Stimulated activated CD8-positive, alpha-beta memory T cell treated with anti-CD3 and anti-CD28 coated beads, Interleukin-7, amount 100 ng/mL, for 48 hours (primary cell): ENCODE data around the gene TUBGCP4.

Experiments used
- DNase-seq, 2 donors: peaks; one replicate each; pipeline ENCODE4 v3.0.0-alpha.2; 2020; ENCODE audit warnings: low read depth in 1 of 2; ENCODE audit errors: extremely low read depth in 1 of 2

The TUBGCP4 gene

DNA sequence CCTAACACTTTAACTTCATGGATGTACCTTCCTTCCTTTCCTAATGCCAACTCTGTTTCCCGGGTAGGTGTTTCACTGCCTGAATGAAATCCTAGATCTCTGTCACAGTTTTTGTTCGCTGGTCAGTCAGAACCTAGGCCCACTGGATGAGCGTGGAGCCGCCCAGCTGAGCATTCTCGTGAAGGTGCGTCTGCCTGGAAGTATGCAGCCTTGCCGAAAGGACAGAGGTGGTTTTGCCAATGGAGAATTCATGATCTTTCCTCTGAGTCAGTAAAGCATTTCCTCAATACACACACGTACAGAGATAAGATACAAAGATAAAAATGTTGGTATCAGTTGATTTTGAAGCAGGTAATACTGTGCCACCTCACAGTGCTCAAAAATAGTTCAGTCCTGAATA is 32.7 kb downstream of the TUBGCP4 start:
- DNase-seq, result no peak

DNA sequence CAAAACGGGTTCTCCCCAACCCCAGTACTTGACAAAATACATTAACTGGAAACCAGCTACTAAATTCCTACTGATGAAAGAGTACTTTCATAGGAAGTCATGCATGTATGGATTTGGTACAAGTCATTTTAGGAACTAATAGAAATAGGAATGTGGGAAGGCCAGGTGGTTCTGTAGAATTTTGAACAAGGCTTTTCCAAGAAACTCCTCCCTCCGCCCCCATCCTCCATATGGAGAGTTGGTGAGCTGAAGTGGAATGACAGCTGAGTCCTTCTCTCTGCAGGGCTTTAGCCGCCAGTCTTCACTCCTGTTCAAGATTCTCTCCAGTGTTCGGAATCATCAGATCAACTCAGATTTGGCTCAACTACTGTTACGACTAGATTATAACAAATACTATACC is 33.2 kb downstream of the TUBGCP4 start:
- DNase-seq, result no peak

DNA sequence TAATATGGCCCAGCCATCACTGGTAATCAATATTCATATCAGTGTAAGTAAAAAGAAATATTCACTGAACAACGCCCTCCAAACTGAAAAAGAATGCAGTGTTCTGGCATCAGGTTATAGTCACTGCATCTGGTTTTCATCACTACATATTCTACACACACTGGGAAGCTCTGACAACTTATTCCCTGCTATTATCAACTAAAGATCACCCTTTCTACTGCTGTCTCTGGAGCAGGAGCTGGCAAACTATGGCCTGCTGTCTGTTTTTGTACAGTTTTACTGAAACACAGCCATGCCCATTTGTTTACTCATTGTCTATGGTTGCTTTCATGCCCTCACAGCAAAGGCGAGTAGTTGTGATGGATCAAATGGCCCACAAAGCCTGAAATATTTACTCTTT is 35.3 kb downstream of the TUBGCP4 start:
- DNase-seq, result no peak

DNA sequence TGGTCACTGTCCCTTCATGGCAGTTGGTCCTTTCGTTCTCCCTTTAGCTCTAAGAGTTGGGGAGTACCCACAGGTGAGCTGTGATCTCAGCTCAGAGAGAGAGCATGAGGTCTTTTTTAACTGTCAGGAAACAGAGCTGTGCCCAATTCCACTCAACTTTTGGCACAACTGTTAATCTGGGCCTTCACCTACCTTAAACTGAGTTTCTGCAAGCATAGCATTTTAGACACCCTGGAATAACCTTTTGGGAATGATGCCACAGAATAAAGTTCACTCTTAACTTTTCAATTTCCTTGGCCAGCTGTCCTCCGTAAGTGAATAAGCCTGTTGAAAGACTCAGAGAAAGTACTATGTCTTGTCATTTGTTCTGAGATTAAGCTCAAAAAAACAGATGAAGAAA is 35.9 kb downstream of the TUBGCP4 start:
- DNase-seq, result no peak

DNA sequence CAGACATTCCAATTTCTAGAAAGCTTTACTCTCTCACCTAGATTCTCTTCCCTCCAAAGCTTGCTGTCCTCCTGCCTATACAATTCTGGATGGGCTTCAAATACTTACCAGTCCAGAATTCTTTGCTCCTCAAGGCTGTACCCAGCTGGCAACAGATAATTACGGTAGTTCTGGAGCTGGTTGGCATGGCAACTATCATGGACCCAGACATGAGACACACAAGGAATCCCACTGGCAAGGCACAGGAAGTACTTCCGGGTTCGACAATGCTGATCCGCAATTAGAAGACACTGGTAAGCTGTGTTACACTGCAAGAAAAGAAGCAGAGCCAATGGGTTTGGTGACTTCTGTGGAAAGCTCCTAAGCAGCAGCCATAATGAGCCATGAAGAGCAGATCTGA is 37.9 kb downstream of the TUBGCP4 start:
- no peak for DNase-seq

DNA sequence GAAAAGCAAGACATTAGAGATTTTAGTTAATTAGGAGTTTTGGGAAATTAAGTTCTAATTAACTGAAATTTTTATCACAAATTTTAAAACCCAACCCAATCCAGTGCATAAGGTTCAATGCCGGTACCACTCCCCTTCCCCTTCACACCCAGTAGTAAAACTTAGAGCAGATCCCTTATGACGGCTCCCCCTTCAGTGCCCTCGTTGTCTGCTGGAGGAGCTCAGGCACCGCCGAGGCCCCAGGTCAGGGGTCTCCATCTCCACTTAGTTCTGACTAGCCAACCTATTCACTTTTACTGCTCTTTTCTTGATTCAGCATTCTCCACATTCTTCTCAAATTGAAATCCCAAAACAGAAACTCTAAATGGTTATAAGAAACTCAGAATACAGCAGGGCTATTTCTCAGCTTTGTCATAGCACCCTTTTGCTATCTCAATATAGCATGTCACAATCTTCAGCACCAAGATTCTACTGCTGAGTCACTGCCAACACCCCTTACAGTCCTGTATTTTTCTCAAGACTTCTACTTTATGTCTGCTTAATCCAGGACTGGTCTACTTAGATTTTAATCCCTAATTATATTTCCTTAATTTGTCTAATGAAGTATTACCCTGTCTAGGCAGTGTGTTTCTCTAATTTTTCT is 39.8 kb downstream of the TUBGCP4 start:
- no peak for DNase-seq

DNA sequence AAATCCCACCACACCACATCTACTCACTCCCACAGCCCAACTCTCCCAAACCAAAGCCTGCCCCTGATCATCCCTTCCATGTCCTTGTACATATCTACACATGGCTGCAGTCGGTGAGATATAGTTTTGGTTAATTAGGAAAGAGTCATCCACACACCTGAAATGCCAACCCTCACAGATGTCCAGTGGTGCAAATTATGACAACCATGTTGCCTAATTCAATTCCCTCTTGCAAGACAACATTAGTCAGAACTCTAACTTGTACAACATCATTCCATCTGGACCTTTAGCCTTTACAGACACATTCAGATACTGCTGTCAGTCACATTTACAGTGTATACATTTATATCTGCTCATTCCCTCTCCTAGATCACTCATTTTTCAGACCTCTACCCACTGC is 41.2 kb downstream of the TUBGCP4 start:
- DNase-seq, result no peak

DNA sequence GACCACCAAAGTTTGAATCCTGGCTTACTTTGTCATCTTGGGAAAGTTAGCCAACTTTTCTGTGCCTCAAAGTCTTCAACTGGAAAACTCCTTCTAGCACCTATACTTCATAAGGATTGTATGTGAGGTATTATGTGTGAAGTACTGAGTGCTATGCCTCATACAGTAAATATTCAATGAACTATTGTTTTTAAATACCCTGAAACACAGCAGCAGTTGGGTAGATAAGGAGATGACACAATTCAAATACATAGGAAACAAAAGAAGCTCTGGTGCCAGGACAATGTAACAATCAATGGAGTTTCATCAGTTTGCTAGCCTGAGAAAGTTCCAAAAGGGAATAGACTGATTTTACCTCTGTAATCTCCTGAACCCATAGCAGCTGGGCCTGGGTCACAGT is 43.3 kb downstream of the TUBGCP4 start:
- no peak for DNase-seq

DNA sequence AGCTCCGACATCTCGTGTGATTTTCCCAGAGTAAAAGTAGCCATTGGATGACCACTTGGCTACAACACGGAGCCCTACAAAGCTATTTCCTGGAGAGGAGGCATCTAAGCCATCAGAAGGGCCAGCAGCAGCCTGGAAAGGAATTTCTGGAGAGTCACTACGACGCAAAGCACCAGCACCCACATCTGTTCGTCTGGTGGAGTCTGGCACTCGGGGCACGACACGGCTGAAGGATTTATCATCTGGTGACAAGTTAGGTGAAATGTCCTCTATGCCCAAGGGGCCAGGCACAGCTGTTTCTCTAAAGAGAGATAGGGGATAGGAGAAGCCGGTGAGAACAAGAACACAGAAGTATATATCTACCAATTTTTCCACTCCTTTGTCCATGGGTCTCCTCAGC is 49.5 kb downstream of the TUBGCP4 start:
- no peak for DNase-seq

DNA sequence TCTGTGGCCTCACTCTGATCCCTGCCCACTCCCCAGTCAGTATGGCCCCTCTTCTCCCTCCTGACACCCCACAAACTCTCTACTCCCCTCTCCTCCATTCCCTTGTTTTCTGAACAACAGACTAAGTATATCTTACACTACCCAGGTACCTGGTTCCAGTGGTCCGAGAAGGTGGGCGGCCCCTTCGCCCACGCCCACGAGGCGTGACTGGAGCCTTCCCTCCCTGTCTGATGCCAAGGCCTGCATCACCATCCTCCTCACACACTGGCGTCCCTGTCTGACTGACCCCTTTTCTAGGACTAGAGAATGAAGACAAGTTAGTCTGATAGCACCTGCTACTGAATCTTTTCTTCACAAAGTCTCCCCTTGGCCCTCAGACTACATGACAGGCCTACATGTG is 50.0 kb downstream of the TUBGCP4 start:
- DNase-seq, result no peak

DNA sequence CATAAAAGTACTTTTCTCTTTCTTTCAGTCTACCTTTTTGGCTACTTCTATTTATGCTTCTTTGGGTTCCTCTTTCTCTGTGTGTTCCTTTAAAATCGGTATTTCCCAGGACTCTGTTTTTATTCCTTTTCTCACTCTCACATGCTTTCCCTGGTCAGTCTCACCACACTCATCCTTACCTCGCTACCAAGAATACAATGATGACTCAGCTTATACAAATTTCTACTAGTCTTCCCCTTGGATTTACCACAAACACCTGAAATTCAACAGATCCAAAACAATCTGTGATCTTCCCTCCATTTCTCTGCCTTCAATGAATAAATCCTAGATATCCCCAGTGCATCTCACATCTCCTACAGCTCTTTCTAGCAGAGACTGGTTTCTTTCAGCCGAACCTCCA is 52.9 kb downstream of the TUBGCP4 start:
- DNase-seq, result no peak

DNA sequence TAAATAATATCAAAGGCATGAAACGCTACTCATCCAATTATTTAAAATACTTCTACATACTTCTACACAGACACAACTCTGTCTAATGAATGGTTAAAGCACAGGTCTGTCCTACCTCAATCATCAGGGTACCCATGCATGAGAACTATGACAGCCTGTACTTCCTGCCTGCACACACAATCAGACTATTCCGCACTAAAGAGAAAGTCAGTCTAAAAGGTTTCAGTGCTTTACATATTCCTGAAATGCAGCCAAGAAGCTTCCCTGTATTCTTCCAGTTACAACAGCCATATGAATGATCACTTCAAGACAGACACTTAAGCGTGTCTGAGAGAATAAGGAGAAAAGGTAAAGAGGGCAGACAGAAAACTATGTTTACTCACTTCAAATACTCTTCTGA is 58.8 kb downstream of the TUBGCP4 start:
- no peak for DNase-seq

DNA sequence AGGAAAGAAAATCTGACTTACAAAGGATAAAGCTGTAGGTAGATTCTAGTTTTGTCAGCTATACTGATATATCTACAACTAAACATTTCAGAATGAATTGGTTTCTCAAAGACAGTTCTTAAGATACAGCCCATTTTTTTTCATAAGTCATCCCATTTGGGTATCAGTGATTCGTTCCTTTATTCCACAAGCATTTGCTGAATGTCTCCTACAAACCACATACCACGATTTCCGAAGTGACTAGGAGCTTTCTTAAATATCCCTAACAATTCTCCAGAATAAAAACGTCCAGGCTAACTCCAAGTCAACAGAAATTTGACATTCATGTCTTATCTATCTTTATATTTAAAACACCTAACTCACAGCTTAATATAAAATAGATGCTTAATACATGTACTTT is 62.3 kb downstream of the TUBGCP4 start:
- DNase-seq, result no peak

DNA sequence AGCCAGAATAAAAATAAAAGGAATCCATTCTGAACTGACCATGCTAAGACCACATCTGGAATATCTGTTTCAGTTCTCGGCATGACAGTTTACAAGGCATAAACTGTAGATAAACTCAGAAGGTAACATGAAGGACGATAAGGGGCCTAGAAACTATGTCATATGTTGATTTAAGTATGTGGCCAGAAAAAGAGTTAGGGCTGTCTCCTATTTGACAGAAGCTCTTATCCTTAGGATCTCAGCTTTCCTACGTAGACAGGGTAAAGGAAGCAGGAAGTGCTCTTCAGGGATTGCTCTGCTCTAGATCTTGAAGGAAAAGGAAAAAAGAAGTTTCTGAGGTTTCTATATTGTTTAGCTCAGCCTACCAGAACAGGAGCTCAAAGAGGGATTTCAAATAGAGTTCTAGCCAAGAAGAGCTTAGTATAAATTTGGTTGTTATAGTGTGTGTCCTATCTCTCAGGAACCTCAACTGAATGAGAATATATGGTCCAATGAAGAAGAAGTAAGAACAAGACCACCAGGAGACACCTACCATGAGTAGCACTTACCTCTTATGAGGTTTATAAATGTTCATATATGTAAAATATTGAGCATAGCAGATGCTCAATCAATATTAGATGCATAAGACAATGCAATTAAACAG is 62.9 kb downstream of the TUBGCP4 start:
- no peak for DNase-seq

DNA sequence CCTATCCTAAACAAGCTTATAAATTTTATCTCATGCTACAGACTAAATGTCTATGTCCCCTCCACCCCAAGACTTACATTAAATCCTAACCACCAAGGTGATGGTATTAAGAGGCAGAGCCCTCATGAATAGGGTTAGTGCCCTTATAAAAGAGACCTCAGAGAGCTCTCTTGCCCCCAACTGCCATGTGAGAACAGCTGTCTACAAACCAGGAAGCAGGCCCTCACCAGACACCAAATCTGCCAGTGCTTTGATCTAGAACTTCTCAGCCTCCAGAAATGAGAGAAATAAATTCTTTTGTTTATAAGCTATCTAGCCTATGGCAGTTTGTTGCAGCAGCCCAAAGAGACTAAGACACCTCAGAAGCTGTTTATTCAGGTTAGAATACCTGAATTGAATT is 63.5 kb downstream of the TUBGCP4 start:
- DNase-seq, result no peak

DNA sequence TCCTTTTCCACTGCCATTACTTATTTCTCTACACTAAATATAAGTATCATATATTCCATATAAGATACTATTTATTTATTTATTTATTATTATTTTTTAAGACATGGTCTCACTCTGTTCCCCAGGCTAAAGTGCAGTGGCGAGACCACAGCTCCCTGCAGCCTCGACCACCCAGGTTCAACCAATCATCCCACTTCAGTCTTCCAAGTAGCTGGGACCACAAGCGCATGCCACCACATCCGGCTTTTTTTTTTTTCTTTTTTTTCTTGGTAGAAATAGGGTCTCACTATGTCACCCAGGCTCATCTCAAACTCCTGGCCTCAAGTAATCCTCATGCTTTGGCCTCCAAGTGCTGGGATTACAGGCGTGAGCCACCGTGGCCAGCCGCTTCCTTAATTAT is 65.5 kb downstream of the TUBGCP4 start:
- no peak for DNase-seq

DNA sequence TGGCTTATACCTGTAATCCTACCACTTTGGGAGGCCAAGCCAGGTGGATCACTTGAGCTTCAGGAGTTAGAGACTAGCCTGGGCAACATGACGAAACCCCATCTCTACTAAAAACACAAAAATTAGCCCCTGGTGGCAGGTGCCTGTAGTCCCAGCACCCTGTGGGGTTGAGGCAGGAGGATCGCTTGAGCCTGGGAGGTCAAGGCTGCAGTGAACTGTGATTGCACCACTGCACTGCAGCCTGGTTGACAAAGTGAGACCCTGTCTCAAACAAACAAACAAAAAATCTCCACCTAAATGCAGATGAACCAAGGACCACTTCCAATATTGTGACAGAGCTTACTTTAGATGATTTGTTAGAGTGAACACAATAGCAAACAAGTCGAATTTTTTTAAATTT is 68.4 kb downstream of the TUBGCP4 start:
- DNase-seq, result no peak

DNA sequence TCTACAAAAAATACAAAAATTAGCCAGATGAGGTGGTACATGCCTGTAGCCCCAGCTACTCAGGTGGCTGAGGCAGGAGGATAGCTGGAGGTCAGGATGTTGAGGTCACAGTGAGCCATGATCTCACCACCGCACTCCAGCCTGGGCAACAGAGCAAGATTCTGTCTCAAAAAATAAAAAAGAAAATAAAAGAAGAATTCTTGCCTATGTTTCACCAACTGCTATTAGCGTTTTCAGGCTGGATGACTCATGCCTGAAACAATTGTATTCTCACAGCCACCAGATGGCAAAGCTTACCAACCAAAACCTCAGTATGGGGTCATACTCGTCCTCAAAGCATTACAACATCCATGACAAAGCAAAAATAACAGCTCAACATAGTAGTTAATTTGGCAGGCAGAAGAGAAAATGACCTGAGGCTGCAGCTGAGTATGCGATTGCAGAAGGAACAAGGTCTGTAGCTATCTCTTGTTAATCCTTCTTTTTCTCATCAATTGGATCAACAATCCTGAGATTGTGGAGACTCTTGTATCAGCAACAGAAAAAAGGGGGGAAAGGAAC is 69.9 kb downstream of the TUBGCP4 start:
- DNase-seq, result peak in 1 of 2 donors; percentile 28

DNA sequence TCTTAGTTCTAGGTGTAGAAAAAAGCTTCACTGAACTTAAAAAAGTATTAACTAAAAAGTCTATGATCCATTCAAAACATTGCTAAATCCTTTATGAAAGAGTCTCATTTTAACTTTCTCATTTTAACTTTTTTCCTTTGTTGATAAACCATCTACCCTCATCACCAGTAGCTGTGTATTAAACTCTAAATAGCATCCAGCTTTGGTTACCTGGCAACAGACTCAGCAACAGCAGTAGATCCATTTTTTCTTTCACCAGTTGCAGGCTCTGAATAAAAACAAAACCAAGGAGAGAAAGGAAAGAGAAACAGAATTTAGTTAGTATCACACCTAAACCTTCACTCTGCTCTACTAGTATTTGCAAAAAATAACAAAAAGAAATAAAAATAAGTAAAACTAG is 70.4 kb downstream of the TUBGCP4 start:
- no peak for DNase-seq

DNA sequence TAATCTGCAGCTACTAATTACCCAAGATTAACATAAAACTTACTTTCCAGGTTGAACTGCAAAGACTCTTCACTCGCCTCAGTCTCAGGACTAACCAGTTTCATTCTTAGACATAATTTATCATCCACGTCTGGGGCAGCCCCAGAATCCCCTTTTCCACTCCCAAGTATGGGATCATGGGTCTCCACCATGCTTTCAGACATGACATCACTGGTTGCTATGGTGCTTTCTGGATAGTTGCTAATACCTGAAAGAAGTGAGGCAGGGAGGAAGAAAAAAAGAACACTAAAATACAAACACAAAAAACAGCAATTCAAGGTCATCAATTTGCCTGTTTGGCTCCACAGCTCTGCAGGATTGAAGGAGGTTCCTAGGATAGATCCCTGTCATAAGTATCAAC is 75.4 kb downstream of the TUBGCP4 start:
- no peak for DNase-seq

DNA sequence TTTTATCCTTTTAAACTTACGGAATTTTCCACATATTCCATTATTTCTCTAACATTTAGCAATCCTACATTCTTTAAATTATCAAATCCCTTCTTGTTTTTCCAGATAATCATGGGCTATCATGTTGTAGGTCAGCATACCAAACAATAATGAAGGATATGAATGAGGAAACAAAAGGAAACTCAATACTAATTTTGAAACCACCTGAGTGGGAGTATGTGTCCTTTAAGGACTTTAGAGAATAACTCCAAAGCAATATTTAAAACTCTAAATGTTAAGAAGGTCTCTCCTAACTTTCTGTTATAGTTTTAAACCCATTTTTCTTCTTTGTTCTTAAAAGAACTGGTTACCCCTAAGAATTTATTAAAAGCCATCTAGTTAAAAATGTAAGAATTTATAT is 79.1 kb downstream of the TUBGCP4 start:
- DNase-seq, result no peak
